Umbilical cord (tissue), 2 donors: Measurements from ENCODE around the gene SHANK3. TPM values are rescaled to one million over a fixed set of nuclear protein-coding genes. Genes with fewer than 3 reads are reported as not detected.

ENCODE experiments used
- DNase-seq: peaks from one replicate; pipeline ENCODE4 v3.0.0-alpha.2; 2015; ENCODE audit warnings: low spot score
- total RNA-seq: library from RNA; depleted of rRNA; stranded (reverse); fragments of >200 nt; gene quantifications from one replicate; pipeline ENCODE4 v1.2.3, GENCODE V29; 2014; ENCODE audit warnings: low replicate concordance; ENCODE audit not compliant: insufficient read depth

The SHANK3 gene
- total RNA-seq, 1 donor from 2014 or later = 0.96 TPM

DNA sequence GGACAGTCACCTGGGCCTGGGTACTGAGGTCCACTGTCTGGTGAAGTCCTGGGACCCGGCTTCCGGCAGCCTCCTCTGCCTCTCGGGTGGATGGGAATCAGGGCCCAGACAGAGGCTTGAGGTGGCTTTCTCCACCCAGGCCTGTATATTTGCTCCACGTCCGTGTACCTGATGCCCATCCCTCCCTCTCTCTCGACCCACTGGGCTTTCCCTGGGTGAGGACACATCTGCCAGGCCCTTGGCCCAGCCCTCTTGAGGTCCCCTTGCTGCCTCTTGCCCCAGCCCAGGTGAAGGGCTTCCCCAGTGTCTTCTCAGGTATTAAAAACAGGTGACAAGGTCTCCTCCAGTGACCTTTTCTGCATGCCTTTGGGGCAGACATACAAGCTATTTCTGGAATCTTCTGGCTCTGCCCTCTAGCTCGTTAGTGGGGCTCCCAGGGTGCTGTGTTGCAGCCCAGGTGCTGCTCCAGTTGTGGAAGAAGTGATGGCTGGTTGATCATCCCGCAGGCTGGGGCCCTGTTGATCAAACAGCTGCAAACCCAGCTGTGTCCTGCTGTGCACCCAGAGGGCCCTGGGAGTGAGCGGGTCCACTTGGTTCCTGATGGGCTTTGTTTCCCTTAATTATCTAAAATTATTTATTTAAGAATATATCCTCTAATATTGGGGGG lies 39.9 kb downstream of the SHANK3 start:
- no peak for DNase-seq

DNA sequence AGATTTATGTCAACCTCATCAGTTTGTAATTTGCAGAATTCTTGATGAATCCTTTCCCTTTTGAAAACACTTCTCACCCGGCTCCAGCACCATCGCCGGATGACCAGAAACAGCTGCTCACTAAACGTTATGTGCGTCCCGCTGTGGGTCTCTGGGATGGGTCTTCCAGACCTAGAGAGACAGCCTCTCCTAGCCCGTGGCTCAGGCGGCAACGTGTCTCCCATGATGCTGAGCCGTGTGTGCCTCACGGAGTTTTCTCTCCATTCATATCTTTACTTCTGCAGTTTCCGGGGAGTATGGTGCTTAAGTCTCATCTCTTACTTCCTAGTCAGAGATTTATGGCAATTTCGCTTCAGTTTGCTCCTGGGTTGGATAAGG lies 40.4 kb downstream of the SHANK3 start:
- DNase-seq = no peak

DNA sequence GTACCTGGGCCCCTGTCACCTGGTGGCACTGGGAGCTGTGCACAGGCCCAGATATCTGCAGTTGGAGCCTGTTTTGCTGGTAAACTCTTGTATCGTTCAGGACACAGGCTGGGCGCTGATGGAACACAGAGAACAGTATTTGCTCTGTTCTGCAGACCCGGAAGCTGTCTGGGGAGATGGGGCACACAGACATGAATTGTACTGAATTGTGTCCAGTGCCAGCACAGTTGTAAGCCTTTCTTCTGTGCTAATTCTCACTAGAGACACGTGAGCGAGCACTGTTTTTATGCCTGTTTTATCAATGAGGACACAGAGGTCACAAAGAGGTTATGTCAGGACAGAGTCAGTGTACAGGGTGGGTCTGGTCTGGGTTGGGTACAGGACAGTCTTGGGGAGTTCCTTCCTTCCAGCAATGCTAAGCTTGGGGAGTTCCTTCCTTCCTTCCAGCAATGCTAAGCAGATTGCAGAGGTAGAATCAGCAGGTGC lies 41.0 kb downstream of the SHANK3 start:
- DNase-seq = no peak

DNA sequence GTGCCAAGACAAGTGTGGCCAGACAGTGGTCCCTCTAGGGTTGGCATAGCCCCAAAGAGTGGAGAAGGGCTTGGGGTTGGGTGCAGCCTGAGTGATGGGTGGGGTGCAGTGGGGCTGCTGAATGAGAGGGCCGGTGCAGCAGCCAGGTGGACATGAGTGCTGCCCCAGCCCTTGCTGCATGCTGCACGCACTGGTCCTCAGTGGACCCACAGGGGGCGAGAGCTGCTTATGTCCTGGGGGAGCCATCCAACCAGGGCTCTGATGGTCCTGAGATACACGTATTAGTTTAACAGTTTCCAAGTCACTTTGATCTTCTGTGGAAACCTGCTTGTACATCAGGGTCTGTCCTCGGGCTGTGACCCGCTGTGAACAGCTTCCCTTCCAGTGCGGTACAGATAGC lies 41.5 kb downstream of the SHANK3 start:
- DNase-seq = no peak

DNA sequence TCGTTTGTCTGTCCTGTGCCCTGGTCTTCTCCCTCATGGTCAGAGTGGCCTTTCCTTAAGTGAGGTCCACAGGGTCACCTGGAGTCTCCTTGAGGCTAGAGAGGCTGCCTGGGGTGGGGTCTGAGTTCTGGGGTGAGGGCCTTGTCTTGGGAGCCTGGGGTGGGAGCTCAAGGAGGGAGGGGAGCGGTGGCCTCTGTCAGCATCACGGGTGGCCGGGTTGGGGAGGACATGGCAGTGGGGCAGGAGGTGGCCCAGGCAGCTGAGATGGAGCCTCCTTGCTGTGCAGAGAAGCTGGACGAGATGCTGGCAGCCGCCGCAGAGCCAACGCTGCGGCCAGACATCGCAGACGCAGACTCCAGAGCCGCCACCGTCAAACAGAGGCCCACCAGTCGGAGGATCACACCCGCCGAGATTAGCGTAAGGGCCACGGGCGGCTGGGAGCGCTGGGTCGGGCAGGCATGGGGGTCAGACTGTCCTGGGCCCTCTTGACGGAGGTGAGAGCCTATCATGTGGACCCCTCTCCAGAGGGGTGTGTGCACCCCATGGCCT lies 42.1 kb downstream of the SHANK3 start:
- no peak for DNase-seq

DNA sequence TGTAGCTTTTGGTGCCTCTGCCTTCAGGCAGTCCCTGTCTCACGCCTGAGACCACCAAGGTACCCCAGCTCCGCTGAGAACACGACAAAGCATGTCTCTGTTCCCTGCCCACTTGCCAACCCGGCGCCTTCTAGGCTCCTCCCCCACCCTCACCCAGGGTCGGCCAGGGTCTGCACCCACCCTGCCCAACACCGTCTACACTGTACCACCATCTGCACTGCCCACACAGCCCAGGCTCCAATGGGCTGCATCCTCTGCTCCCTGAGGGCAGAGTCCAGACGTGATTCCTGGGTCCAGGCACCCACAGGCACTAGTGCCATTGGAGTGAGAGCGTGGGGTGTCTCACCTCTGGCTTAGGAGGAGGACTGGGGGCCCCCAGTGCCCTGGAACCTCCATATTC lies 42.6 kb downstream of the SHANK3 start:
- no peak for DNase-seq

DNA sequence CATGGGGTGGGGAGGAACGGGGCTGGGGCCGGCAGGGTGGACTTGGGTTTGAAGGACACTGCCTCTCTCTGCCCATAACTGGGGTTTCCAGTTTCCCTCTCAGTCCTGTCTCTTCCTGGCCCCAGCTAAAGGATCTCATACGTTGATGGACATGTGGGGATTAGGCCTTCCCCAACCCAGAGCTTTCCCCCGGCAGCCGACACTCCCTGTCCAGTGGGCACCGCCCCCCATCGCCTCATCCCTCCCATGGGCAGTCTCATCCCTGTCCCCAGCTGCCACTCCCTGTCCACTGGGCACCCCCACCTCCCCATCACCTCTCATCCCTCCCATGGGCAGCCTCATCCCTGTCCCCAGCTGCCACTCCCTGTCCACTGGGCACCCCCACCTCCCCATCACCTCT lies 43.2 kb downstream of the SHANK3 start:
- DNase-seq = no peak

DNA sequence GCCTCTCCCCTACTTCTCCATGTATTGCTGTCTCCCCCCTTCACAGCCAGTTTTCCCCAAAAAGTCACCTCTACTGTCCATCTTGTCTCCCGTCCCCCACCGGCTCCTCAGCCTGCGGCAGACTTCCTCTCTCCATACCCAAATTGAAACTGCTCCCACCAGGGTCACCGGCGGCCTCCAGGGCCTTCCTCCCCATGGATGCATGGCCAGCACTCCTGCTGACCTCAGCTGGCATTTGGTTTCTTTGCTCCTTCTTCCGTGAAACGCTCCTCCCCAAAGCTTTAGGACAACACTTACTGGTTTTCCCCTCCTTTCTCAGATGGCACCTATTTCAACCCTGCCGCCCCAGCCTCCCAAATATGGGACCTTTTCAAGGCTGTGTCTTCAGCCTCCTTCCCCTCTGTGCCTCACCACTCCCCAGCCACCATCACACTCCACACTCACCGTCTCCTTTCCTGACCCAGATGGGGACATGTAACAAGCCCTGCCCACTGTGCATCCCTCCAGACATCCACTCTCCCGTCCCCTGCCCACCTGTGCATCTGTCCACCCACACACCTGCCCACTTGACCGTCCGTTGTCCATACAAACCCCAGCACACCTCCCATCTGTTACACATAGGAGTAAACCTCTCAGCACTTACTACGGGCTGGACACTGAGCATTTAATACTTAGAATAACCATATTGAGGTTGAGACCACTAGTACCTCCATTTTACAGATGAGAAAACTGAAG lies 43.8 kb downstream of the SHANK3 start:
- no peak for DNase-seq

DNA sequence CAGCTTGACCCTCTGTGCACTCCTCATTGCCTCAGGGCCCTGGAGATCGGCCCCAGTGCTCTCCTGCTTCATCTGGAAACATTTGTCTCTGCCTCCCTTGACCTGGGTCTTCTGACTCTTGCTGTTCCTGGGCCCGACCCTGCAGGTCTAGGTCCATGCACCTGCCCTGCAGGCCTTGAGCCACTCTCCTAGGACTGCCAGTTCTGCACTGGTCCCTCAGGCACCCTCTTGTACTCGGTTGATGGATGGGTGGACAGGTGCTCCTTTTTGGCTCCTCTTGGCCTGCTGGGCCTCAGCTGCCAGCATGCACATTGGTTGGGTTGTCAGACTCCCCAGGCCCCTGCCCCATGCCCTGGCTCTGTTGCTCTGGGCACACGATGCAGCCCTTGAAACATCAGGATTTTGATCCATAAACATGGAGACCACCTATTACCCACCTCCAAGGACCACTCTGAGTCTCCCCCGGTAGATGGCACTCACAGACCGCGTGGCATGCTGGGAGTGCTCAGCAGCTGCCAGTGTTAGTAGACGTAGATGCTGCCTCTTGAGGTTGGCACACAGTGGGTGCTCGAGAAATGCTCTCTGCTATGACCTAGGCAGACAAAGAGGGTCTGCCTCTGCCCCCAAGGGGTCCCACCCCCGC lies 45.2 kb downstream of the SHANK3 start:
- no peak for DNase-seq

DNA sequence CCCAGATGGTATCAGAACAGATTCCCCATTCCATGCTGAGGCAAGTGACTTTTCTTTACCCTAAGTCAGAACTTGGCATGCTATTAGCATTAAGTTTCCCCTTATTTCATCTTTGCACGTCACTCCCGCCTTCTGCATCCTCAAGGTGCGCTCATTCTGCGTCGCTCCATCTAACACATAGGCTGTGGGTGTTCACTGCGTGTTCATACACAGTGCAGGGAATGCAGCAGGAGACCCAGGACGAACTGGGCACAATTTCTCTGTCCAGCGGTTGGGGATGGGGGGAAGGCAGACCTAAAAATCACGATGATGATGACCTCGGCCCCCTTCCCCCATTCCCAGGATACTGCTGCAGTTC lies 45.7 kb downstream of the SHANK3 start:
- DNase-seq = no peak

DNA sequence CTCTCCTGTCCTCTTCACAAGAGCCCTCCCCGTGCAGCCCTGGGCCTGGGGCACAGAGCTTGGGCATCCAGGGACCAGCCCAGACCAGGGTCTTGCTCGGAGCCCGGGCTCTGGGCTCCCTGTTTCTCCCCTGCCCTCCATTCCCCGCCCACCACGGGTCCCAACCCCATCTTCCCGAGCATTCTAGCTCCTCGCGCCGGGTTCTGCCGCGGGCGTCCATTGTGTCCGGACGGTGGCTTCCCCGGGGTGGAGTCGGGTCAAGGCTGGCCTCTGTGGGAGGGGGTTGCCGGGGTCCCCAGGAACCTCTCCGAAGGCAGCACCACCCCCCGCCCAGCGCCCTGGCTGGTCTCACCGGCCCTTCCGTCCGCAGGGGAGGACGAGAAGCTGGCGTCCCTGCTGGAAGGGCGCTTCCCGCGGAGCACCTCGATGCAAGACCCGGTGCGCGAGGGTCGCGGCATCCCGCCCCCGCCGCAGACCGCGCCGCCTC lies 47.2 kb downstream of the SHANK3 start:
- DNase-seq = no peak

DNA sequence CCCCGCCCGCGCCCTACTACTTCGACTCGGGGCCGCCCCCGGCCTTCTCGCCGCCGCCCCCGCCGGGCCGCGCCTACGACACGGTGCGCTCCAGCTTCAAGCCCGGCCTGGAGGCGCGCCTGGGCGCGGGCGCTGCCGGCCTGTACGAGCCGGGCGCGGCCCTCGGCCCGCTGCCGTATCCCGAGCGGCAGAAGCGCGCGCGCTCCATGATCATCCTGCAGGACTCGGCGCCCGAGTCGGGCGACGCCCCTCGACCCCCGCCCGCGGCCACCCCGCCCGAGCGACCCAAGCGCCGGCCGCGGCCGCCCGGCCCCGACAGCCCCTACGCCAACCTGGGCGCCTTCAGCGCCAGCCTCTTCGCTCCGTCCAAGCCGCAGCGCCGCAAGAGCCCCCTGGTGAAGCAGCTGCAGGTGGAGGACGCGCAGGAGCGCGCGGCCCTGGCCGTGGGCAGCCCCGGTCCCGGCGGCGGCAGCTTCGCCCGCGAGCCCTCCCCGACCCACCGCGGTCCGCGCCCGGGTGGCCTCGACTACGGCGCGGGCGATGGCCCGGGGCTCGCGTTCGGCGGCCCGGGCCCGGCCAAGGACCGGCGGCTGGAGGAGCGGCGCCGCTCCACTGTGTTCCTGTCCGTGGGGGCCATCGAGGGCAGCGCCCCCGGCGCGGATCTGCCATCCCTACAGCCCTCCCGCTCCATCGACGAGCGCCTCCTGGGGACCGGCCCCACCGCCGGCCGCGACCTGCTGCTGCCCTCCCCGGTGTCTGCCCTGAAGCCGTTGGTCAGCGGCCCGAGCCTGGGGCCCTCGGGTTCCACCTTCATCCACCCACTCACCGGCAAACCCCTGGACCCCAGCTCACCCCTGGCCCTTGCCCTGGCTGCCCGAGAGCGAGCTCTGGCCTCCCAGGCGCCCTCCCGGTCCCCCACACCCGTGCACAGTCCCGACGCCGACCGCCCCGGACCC lies 48.0 kb downstream of the SHANK3 start:
- DNase-seq = no peak

DNA sequence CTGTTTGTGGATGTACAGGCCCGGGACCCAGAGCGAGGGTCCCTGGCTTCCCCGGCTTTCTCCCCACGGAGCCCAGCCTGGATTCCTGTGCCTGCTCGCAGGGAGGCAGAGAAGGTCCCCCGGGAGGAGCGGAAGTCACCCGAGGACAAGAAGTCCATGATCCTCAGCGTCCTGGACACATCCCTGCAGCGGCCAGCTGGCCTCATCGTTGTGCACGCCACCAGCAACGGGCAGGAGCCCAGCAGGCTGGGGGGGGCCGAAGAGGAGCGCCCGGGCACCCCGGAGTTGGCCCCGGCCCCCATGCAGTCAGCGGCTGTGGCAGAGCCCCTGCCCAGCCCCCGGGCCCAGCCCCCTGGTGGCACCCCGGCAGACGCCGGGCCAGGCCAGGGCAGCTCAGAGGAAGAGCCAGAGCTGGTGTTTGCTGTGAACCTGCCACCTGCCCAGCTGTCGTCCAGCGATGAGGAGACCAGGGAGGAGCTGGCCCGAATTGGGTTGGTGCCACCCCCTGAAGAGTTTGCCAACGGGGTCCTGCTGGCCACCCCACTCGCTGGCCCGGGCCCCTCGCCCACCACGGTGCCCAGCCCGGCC lies 48.7 kb downstream of the SHANK3 start:
- DNase-seq = no peak

DNA sequence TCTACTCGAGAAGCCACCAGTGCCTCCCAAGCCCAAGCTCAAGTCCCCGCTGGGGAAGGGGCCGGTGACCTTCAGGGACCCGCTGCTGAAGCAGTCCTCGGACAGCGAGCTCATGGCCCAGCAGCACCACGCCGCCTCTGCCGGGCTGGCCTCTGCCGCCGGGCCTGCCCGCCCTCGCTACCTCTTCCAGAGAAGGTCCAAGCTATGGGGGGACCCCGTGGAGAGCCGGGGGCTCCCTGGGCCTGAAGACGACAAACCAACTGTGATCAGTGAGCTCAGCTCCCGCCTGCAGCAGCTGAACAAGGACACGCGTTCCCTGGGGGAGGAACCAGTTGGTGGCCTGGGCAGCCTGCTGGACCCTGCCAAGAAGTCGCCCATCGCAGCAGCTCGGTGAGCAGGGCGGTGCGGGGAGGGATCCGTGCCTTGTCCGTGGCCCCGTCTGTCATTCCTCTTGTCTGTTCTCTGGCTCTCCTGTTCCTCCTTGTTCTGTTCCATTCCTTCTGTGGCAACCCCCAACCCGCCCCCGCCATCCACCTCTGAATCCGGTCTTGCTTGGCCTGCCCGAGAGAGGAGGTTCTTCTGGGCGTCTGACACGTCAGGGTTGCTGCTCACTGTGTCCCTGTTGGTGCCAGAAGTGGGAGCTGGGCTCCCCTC lies 49.6 kb downstream of the SHANK3 start:
- DNase-seq = no peak

Other genes with a start within 250 kb of the SHANK3 start
- 48.2 TPM for gene SBF1, start 197.8 kb upstream of the SHANK3 start, total RNA-seq
- 0.72 TPM for gene ADM2, start 191.3 kb upstream of the SHANK3 start, total RNA-seq
- gene MIOX, start 186.0 kb upstream of the SHANK3 start, total RNA-seq = not detected
- 34.2 TPM for gene LMF2, start 165.1 kb upstream of the SHANK3 start, total RNA-seq
- gene NCAPH2, start 164.6 kb upstream of the SHANK3 start, total RNA-seq = 14.4 TPM
- not detected for gene SCO2, start 147.2 kb upstream of the SHANK3 start, total RNA-seq
- gene TYMP, start 142.8 kb upstream of the SHANK3 start, total RNA-seq = 89.8 TPM
- 6.0 TPM for gene KLHDC7B, start 126.9 kb upstream of the SHANK3 start, total RNA-seq
- not detected for gene SYCE3, start 109.9 kb upstream of the SHANK3 start, total RNA-seq
- not detected for gene CPT1B, start 94.4 kb upstream of the SHANK3 start, total RNA-seq
- 14.2 TPM for gene CHKB, start 90.0 kb upstream of the SHANK3 start, total RNA-seq
- 0.72 TPM for gene MAPK8IP2, start 72.0 kb upstream of the SHANK3 start, total RNA-seq
- gene ARSA, start 44.7 kb upstream of the SHANK3 start, total RNA-seq = 5.8 TPM
- gene ACR, start 65.4 kb downstream of the SHANK3 start, total RNA-seq = not detected
- 7.5 TPM for gene RABL2B, start 110.8 kb downstream of the SHANK3 start, total RNA-seq